Subcutaneous abdominal adipose tissue (tissue), 5 donors: ENCODE data around the gene PSMC3.

ENCODE experiments used
- H3K27ac ChIP-seq: one replicate; pipeline ENCODE4 v1.7.0; 2013; ENCODE audit warnings: low read depth, mild to moderate bottlenecking, inconsistent platforms, low read length, moderate library complexity
- H3K27me3 ChIP-seq, 5 donors: one replicate each; pipeline ENCODE4 v1.7.0; 2013; ENCODE audit warnings: low read length in 5 of 5, inconsistent platforms in 1 of 5; ENCODE audit not compliant: control insufficient read depth in 5 of 5, insufficient read depth in 4 of 5
- H3K36me3 ChIP-seq, 5 donors: one replicate each; pipeline ENCODE4 v1.7.0; 2013; ENCODE audit warnings: low read length in 5 of 5; ENCODE audit not compliant: control insufficient read depth in 5 of 5, insufficient read depth in 5 of 5
- H3K4me1 ChIP-seq, 5 donors: one replicate each; pipeline ENCODE4 v1.7.0; 2013; ENCODE audit warnings: low read length in 5 of 5, mild to moderate bottlenecking in 3 of 5, moderate library complexity in 1 of 5; ENCODE audit not compliant: control insufficient read depth in 5 of 5, insufficient read depth in 5 of 5
- H3K4me3 ChIP-seq, 5 donors: one replicate each; pipeline ENCODE4 v1.7.0; 2013; ENCODE audit warnings: low read length in 5 of 5, low read depth in 1 of 5
- H3K9ac ChIP-seq, 5 donors: one replicate each; pipeline ENCODE4 v1.7.0; 2013; ENCODE audit warnings: low read length in 5 of 5, mild to moderate bottlenecking in 4 of 5, moderate library complexity in 3 of 5
- H3K9me3 ChIP-seq, 5 donors: one replicate each; pipeline ENCODE4 v1.7.0; 2013; ENCODE audit warnings: low read length in 5 of 5; ENCODE audit not compliant: control insufficient read depth in 5 of 5
- donor health status: healthy.
- donor health status: healthy.
- donor health status: healthy.
- donor health status: healthy.
- donor health status: healthy.

PSMC3 gene

DNA sequence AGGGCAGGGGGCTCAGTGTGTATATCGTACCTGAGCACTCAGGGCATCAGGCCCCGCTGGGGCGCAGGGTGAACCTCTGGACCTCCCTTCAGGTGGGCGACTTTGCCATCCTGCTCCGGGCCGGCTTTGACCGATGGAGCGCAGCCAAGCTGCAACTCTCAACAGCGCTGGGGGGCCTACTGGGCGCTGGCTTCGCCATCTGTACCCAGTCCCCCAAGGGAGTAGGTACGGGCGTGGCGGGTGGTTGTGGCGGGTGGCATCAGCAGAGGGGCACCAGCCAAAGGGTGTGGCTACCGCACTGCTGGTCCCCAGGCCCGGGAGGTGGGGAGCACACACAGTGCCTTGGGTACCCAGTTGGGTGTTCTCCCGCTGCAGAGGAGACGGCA lies 11.6 kb downstream of the PSMC3 start:
- Histone ChIP-seq H3K27me3 (no peaks in the 10 kb centered on the region), H3K9ac (no peak overlapping the region), H3K36me3 (peaks cover 0 to 75% (median 50%) of the 10 kb centered on the region in 5 donors), H3K4me1 (peaks cover 0 to 30% (median 25%) of the 10 kb centered on the region in 5 donors), H3K9me3 (no peaks in the 10 kb centered on the region), H3K27ac (no peak overlapping the region), H3K4me3 (no peak overlapping the region)

DNA sequence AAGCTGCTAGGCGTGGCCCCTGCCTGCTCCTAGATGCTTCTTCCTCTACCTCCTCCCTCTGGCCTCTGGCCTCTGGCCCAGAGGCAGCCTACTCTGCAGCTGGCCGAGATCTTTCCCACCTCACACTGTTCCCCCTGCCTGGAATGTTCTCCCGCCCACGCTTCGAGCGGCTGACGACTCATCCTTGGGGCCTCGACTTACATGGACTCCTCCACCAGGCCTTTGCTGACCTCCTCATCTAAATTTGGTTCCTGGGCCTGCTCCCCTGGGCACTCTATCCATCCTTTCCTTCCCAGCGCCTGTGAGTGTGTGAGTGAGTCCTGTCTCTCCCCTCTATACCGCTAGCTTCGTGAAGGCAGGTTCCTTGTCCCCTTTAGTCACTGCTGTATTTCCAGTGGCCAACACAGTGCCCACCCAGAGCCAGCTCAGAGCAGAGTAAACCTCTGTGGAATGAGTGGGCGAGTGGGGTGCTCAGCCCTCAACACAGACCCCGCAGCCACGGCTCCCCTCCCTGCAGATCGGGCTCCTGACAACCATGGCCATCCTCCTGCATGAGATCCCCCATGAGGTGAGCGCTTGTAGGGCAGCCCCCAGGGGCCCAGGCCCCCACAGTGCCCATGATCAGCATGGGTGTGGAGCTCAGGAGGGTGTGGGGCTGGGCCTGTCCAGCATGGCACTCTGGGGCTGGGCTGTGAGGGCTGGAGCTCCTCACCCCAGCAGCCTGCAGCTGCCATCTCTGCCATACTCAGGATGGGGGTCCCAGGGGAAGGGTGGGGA lies 12.1 kb downstream of the PSMC3 start:
- H3K27ac ChIP-seq, result no peak overlapping the region
- H3K27me3 ChIP-seq, result no peaks in the 10 kb centered on the region
- H3K9ac ChIP-seq, result no peak overlapping the region
- no peaks in the 10 kb centered on the region for H3K9me3 ChIP-seq
- H3K36me3 ChIP-seq, result peaks cover 0 to 70% (median 47%) of the 10 kb centered on the region in 5 donors
- peaks cover 3 to 35% (median 30%) of the 10 kb centered on the region in 5 donors for H3K4me1 ChIP-seq
- no peak overlapping the region for H3K4me3 ChIP-seq

DNA sequence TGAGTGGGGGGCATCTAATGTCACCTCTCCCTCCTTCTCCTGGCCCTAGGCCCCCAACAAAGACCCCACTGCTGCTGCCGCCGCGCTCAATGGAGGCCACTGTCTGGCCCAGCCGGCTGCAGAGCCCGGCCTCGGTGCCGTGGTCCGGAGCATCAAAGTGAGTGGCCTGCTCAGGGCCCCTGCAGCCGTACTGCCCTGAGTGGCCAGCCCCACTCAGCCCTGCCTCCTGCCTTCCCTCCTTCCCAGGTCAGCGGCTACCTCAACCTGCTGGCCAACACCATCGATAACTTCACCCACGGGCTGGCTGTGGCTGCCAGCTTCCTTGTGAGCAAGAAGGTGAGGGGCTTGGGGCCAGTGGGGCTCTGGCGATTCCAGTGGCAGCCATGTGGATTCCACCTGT lies 12.9 kb downstream of the PSMC3 start:
- no peak overlapping the region for H3K9ac ChIP-seq
- no peaks in the 10 kb centered on the region for H3K27me3 ChIP-seq
- H3K27ac ChIP-seq, result no peak overlapping the region
- no peaks in the 10 kb centered on the region for H3K9me3 ChIP-seq
- peaks cover 0 to 63% (median 40%) of the 10 kb centered on the region in 5 donors for H3K36me3 ChIP-seq
- no peak overlapping the region for H3K4me3 ChIP-seq
- H3K4me1 ChIP-seq, result peaks cover 4 to 41% (median 36%) of the 10 kb centered on the region in 5 donors

DNA sequence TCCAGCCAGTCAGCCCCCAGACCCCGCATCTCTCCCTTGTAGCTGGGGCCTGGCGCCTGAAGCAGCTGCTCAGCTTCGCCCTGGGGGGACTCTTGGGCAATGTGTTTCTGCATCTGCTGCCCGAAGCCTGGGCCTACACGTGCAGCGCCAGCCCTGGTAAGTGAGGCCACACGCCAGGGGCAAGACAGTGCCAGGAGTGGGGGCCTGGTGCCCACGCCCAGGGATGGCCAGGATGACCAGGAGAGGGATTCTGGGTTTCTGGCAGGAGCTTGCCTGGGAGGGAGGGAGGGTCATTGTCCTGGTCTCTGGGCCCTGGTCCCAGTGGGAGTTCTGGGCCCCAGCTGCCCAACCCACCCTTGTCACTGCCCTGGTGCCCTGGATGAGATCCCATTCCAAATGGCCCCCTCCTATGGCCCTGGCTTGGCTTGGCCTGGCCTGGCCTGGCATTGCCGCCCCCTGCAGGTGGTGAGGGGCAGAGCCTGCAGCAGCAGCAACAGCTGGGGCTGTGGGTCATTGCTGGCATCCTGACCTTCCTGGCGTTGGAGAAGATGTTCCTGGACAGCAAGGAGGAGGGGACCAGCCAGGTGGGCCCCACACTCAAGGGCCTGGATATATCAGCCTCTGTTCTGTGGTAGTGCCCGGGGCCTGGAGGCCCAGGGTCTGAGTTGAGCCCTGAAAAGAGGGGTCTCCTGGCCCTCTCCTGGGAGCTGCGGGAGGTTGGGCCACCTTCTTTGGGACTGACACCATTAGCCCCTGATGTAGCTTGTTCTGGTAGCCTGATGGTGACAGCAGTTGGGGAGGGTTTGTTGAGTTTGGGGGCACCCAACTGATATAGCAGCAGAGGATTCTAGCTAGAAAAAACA lies 14.1 kb downstream of the PSMC3 start:
- H3K9ac ChIP-seq, result no peak overlapping the region
- peaks cover 0 to 52% (median 30%) of the 10 kb centered on the region in 5 donors for H3K36me3 ChIP-seq
- peaks cover 8 to 49% (median 44%) of the 10 kb centered on the region in 5 donors for H3K4me1 ChIP-seq

DNA sequence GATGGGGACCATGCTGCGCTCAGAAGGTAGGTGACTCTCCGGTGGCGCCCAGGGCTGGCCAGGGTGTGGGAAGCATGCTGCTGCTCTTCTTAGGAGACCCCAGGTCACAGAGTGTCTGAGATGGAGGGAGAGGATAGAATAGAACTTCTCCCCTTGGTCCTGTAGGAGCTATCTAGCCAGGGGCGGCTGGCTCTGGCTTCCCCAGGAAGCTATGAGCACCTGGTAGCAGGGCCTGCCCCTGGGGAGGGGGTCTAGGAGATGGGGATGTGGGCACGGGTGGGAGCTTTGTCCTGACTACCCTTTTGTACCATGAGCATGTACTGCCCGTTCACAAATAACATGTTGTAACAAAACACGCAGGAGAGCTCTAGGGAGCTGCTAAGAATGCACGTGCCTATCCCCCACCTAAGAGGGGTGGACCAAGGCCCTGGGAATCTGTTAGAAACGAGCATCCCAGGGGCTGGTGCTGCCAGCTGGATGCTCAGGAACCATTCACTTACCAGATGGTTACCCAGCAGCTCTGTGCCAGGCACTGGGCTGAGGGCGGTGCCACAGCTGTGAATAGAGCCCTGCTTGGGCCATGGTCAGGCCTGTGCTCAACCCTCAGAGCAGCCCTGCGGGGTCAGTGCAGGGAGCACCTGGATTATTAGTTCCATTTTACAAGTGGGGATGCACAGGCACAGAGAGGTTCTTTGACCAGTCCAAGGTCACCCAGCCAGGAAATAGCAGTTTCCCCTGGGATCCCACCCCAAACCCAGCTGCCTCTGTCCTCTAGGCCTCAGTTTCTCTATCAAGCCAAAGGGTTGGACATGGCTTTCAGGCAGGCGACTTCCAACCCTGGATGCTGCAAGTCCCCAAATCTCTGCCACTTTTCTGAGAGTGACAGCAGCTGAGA lies 15.6 kb downstream of the PSMC3 start:
- no peaks in the 10 kb centered on the region for H3K9me3 ChIP-seq
- H3K4me1 ChIP-seq, result peaks cover 8 to 43% (median 39%) of the 10 kb centered on the region in 5 donors
- peak overlapping the region in 2 of 5 donors; percentile 31 to 66 for H3K9ac ChIP-seq
- H3K36me3 ChIP-seq, result peaks cover 0 to 43% (median 29%) of the 10 kb centered on the region in 5 donors
- peak overlapping the region; percentile 81 for H3K27ac ChIP-seq
- H3K4me3 ChIP-seq, result peak overlapping the region in 1 of 5 donors; percentile 82
- no peaks in the 10 kb centered on the region for H3K27me3 ChIP-seq

More for the DNA sequence above, 14.1 kb downstream of the PSMC3 start:
- Histone ChIP-seq H3K4me3 (no peak overlapping the region), H3K27me3 (no peaks in the 10 kb centered on the region), H3K9me3 (no peaks in the 10 kb centered on the region), H3K27ac (no peak overlapping the region)

DNA sequence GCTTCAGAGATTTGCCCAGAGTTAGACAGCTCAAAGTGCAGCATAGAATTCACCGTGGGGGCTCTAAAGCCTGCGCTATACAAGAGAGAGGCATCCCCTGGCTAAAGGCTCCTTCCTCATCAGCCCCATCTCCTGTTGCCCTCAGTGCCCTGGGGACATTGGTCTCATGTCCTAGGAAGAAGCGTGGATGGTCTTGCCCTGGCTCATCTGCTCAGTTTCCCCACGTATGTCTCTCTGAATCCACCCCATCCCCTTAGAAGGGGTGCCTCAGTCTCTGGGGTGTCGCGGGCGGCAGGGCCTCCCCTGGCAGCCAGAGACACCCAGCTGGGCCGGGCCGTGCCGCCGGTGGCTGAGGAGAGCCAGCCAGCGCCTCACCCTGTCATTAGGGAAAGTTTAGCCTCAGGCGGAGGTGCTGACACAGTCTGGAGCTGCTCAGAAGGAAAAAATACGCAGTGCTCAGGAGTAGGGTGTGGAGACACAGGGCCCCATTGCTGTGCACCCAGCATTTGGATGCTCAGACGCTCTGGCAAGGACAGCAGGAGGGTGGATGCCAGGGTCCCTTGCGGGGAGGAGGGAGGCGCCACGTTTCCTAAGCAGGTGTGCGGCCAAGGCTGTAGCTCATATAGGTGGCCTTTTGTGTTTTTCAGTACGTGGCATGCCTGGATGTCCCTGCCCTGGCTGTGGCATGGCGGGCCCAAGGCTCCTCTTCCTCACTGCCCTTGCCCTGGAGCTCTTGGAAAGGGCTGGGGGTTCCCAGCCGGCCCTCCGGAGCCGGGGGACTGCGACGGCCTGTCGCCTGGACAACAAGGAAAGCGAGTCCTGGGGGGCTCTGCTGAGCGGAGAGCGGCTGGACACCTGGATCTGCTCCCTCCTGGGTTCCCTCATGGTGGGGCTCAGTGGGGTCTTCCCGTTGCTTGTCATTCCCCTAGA lies 16.5 kb downstream of the PSMC3 start:
- H3K4me1 ChIP-seq, result peaks cover 8 to 39% (median 34%) of the 10 kb centered on the region in 5 donors
- H3K27ac ChIP-seq, result peak overlapping the region; percentile 81
- H3K9me3 ChIP-seq, result no peaks in the 10 kb centered on the region
- H3K4me3 ChIP-seq, result peak overlapping the region; percentile 75 to 88 (median 83)
- H3K27me3 ChIP-seq, result no peaks in the 10 kb centered on the region
- peaks cover 0 to 34% (median 21%) of the 10 kb centered on the region in 5 donors for H3K36me3 ChIP-seq
- peak overlapping the region; percentile 28 to 89 (median 66) for H3K9ac ChIP-seq

DNA sequence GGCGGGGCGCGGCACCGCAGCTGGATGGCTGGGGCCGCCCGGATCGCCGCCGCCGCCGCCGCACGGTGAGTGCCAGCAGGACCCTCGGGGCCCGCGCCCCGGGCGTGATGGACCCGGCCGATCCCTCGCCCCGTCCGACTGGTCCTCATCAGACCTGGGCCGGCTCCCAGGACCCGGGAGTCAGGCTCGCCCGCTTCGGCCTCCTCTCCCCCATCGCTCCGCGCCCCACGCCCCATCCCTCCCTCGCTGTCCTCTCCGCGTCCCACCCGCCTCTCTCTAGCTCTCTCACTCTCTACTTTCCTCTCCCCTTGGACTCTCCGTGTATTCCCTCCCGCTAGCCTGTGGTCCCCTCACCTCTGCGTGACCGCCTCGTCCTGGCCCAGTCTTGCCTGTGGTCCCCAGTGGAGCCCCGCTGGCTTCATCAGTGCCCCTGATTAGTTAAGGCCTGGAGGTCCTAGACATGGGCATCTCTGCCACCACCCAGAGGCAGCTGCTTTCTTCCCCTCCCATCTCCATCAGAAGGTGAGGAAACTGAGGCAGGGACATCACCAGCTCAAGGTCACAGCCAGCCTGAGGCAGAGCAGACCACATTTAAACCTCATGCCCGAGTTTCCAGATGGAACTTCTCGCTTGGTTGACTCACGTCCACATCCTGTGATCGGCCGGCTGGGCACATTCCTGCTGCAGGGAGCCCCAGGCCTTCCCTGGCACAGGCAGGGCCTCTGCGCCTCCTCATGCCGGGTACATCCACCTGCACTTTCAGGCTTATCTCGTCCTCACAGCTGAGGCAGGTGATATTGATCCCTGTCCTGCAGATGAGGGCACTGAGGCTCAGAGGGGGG lies 17.4 kb downstream of the PSMC3 start:
- Histone ChIP-seq H3K4me3 (peak overlapping the region; percentile 75 to 88 (median 83)), H3K9ac (peak overlapping the region; percentile 56 to 89 (median 79)), H3K27ac (peak overlapping the region; percentile 81), H3K4me1 (peaks cover 8 to 35% (median 32%) of the 10 kb centered on the region in 5 donors), H3K9me3 (no peaks in the 10 kb centered on the region), H3K27me3 (no peaks in the 10 kb centered on the region), H3K36me3 (peaks cover 0 to 27% (median 14%) of the 10 kb centered on the region in 5 donors)

DNA sequence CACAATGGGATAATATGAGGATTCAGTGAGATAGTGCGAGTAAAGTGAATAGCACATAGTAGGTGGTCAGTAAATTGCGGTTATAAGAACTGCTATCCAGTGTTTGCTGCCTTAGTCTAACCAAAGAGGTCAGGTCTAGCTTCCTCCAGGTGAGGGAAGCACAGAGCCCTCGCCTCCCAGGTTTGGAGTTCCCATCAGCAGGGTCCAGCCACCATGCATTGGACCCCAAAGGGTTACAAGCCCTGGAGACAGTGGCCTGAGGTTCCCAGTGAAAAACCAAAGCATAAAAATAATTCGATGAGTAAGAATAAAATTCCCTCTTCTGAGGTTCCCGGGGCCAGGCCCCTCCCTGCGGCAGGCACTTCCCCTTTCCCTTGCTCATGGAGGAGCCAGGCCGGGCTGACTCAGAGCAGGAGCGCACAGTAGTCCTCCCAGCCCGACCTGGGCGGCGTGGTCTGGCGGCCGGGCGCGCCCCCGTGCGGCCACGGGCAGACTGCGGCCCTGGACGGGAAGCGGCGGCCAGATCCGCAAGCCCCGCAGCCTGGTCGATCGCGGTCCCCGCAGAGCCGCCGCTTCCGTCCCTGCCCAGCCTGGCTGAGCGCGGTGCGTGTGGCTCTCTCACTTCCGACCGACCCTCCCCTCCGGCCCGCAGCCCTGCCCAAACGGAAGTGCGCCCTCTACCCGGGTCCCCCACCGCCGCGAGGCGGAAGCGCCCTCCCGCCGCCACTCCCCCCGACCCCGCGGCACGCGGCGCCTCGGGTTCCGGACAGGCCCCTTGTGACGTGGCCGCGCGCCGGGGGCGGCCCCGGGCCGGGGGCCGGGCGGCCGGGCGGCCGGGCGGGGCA lies 18.3 kb downstream of the PSMC3 start, which contains the start of gene SLC39A13:
TSS of gene SLC39A13 (plus strand) at position 845 of the 845 bp plus-strand sequence. CDS start 1,505 bp downstream, outside the sequence.
- H3K27ac ChIP-seq, result peak within 1 kb of the TSS; percentile 93
- H3K9ac ChIP-seq, result peak within 1 kb of the TSS; percentile 59 to 93 (median 79)
- H3K4me3 ChIP-seq, result peak within 1 kb of the TSS; percentile 77 to 88 (median 83)
- H3K36me3 ChIP-seq, result peaks cover 0 to 19% (median 9%) of the 10 kb centered on the region in 5 donors
- H3K9me3 ChIP-seq, result no peaks in the 10 kb centered on the region
- no peaks in the 10 kb centered on the region for H3K27me3 ChIP-seq
- H3K4me1 ChIP-seq, result peaks cover 8 to 36% (median 30%) of the 10 kb centered on the region in 5 donors
